ENCODE results near the gene KRTAP5-8. TPM values are rescaled to one million over a fixed set of nuclear protein-coding genes. Genes with fewer than 3 reads are reported as not detected.
A peak's percentile ranks its signal among the peaks of the same experiment; 100 is the strongest.
"Not testable (repeated sequence)": the region's sequence is repeated elsewhere in the genome, so short reads cannot be mapped to it uniquely, and the experiment has no call there.

The KRTAP5-8 gene, protein sequence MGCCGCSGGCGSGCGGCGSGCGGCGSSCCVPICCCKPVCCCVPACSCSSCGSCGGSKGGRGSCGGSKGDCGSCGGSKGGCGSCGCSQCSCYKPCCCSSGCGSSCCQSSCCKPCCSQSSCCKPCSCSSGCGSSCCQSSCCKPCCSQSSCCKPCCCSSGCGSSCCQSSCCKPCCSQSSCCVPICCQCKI
- total RNA-seq, result not detected
- long read RNA-seq, result 0 reads

DNA sequence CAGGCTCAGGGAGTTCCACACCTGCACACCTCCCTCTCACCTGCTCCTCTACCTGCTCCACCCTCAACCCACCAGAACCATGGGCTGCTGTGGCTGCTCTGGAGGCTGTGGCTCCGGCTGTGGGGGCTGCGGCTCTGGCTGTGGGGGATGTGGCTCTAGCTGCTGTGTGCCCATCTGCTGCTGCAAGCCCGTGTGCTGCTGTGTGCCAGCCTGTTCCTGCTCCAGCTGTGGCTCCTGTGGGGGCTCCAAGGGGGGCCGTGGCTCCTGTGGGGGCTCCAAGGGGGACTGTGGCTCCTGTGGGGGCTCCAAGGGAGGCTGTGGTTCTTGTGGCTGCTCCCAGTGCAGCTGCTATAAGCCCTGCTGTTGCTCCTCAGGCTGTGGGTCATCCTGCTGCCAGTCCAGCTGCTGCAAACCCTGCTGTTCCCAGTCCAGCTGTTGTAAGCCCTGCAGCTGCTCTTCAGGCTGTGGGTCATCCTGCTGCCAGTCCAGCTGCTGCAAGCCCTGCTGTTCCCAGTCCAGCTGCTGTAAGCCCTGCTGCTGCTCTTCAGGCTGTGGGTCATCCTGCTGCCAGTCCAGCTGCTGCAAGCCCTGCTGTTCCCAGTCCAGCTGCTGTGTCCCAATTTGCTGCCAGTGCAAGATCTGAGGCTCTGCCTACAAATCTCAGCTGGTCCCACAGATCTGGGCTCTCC, at the start of gene KRTAP5-8:
KRTAP5-8 (plus strand) TSS at position 49 of the 689 bp plus-strand sequence; CDS start at position 80, 31 bp downstream.
- DNase-seq; ATAC-seq; intact Hi-C loops (cut with DNase I): not testable (repeated sequence)

DNA sequence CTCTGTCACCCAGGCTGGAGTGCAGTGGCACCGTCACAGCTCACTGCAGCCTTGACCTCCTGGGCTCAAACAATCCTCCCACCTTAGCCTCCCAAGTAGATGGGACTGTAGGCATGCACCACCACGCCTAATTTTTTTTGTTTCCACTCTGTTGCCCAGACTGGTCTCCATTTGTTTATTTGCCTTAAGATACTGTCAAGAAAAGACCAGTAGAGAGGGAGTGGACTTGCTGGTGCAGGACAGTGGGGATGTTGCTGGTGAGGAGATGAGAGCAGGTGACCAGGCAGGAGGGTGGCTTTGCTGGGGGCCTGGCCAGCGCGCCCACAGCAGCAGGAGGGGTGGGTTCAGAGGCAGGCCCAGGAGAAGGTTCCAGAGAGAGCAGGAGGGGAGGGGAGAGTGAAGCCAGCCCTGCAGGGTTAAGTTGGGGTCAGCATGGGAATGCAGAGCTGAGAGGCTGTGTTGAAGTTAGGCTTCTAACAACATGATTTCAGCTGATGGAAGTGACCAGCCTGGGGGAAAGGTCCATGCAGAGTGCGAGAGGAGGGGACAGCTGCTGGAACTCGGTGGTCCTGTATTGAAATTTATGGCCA, 49.0 kb upstream of the KRTAP5-8 start:
- Histone ChIP-seq H3K36me3 (peaks cover 87% of the 10 kb centered on the region), H3K27ac (no peak overlapping the region), H3K9me3 (no peaks in the 10 kb centered on the region), H3K4me3 (no peak overlapping the region), H3K4me1 (peaks cover 17% of the 10 kb centered on the region), H3K27me3 (ENCODE audit: low read depth) (no peaks in the 10 kb centered on the region)
- ATAC-seq (no peak), DNase-seq (no peak)
- intact Hi-C loops (cut with DNase I), result no loop called here
- TF ChIP-seq, protein P1, sequence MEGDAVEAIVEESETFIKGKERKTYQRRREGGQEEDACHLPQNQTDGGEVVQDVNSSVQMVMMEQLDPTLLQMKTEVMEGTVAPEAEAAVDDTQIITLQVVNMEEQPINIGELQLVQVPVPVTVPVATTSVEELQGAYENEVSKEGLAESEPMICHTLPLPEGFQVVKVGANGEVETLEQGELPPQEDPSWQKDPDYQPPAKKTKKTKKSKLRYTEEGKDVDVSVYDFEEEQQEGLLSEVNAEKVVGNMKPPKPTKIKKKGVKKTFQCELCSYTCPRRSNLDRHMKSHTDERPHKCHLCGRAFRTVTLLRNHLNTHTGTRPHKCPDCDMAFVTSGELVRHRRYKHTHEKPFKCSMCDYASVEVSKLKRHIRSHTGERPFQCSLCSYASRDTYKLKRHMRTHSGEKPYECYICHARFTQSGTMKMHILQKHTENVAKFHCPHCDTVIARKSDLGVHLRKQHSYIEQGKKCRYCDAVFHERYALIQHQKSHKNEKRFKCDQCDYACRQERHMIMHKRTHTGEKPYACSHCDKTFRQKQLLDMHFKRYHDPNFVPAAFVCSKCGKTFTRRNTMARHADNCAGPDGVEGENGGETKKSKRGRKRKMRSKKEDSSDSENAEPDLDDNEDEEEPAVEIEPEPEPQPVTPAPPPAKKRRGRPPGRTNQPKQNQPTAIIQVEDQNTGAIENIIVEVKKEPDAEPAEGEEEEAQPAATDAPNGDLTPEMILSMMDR (IDR thresholded peaks at IDR 0.05), result no peak

More for the DNA sequence above, at the start of gene KRTAP5-8:
- H3K9me3 ChIP-seq; H3K4me1 ChIP-seq; H3K27ac ChIP-seq; H3K4me3 ChIP-seq; H3K36me3 ChIP-seq; H3K27me3 ChIP-seq (ENCODE audit: low read depth): not testable (repeated sequence)

DNA sequence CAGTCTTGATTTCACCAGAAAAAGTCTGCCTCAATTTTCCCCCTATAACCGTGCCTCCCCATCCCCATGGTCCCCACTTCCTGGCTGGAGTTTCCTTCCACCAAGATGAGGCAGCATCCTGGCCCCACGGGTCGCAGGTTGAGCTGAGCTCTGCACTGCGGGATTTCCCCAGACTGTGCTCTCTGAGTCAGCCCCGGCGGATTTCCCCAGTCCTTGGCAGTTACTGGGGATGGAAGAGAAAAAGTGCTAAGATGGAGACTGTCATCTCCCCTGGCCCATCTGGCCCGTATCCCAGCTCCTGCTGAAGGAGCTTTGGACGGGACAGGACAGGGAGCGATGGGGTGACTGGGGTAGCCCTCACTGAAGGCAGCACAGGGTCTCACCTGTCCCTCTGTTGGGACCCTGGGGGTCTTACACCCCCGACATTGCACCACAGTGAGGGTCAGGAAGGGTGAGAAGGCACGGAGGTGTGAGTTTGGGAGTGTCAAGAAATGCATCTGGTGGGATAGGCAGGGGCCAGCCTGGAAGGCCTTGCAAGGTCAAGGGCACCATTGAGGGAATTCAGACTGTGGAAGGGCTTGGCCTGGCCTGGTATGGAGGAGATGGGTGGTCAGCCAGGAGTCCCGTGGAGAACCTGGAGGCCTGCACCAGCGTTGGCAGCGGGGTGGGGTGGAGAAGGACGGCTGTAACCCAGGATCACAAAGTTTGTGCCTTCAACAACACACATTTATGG, 48.3 kb upstream of the KRTAP5-8 start:
- Histone ChIP-seq H3K36me3 (peaks cover 87% of the 10 kb centered on the region), H3K4me1 (peaks cover 17% of the 10 kb centered on the region), H3K27ac (no peak overlapping the region), H3K4me3 (no peak overlapping the region), H3K27me3 (ENCODE audit: low read depth) (no peaks in the 10 kb centered on the region), H3K9me3 (no peaks in the 10 kb centered on the region)
- DNase-seq (no peak), ATAC-seq (peak in 1 of 2 donors; percentile 16)
- TF ChIP-seq, protein P1 (IDR thresholded peaks at IDR 0.05), result no peak
- intact Hi-C loops (cut with DNase I), result no loop called here

DNA sequence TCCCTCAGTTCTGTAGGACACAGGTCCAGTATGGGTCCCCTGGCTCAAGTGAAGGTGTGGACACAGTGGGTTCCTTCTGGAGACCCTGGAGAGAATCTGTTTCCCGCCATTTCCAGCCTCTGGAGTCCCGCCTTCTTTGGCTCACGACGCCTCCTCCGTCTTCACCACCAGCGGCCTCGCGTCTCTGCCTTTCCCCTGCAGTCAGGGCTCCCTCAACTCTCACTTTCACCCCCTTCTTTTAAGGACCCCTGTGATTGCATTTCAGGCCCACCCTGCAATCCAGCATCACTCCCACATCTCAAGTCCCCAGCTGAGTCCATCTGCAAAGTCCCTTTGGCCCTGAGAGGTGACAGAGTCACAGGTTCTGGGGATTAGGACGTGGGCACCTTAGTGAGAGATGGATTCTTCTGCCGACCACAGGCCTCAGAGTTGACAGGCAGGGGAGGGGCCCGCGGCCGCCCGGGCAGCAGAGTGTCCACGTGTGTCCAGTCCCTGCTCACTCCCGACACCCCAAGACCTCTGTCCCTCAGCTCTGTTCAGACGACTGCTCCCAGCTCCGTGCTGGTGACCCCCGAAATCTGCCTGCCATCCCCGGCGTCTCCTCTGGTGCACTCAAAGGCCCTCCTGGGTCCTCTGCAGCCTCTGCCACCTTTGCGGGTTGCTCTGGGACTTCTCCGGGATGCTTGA, 47.6 kb upstream of the KRTAP5-8 start:
- Histone ChIP-seq H3K27me3 (ENCODE audit: low read depth) (no peaks in the 10 kb centered on the region), H3K36me3 (peaks cover 87% of the 10 kb centered on the region), H3K4me1 (peaks cover 17% of the 10 kb centered on the region), H3K27ac (no peak overlapping the region), H3K9me3 (no peaks in the 10 kb centered on the region), H3K4me3 (no peak overlapping the region)
- TF ChIP-seq, protein P1 (IDR thresholded peaks at IDR 0.05), result no peak
- intact Hi-C loops (cut with DNase I), result no loop called here
- DNase-seq (no peak), ATAC-seq (no peak)

DNA sequence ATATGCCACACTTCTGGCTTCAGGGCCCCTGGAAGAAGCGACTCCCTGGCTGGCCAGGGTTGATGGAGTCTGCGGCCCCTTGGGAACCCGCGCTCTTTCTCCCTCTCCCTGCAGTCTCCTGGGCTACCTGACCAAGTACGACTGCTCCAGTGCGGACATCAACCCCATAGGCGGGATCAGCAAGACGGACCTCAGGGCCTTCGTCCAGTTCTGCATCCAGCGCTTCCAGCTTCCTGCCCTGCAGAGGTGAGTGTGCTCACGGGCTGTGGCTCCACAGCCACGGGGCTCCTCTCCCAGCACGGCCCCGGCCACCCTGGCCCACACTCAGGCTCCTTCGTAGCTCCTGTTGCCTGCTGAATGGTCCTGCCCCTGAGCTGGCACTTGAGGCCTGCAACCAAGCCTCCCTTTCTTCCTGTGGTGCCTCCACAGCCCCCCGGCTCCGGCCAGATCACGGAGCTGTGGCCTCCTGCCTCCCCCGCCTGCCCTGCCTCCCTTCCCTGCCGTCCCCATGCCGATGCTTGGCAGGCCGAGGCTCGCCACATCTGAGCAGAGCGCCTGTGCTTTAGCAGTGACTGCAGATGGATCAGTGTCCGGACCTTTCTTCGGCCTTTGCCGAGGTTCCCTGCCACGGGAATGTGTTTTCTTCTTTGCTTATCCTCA, 47.0 kb upstream of the KRTAP5-8 start:
- TF ChIP-seq, protein P1 (IDR thresholded peaks at IDR 0.05), result no peak
- Histone ChIP-seq H3K36me3 (peaks cover 87% of the 10 kb centered on the region), H3K9me3 (no peaks in the 10 kb centered on the region), H3K4me3 (no peak overlapping the region), H3K27me3 (ENCODE audit: low read depth) (no peaks in the 10 kb centered on the region), H3K27ac (no peak overlapping the region), H3K4me1 (peaks cover 17% of the 10 kb centered on the region)
- intact Hi-C loops (cut with DNase I), result no loop called here
- DNase-seq (no peak), ATAC-seq (peak in 1 of 2 donors; percentile 16)
